Keratinocyte (primary cell): ENCODE measurements around the gene SLC44A1.

Experiments
- CTCF ChIP-seq, 3 experiments: IDR thresholded peaks in 1 of 3; conservative IDR thresholded peaks in 1 of 3; optimal IDR thresholded peaks in 1 of 3; 2 replicates in 2 of 3; 3 replicates in 1 of 3; pipeline versions ENCODE3 to v1.5.1; 2011; ENCODE audit warnings: low read length in 3 of 3, mild to moderate bottlenecking in 3 of 3, moderate library complexity in 2 of 3, control low read depth in 1 of 3, inconsistent platforms in 1 of 3; ENCODE audit not compliant: insufficient read depth in 2 of 3; ENCODE audit errors: extremely low read depth in 1 of 3
- EZH2 ChIP-seq: IDR thresholded peaks from one replicate; pipeline ENCODE4 v1.6.1; 2012; ENCODE audit warnings: inconsistent platforms, mild to moderate bottlenecking, low read length, moderate library complexity

GRCh38 chr9:105309531-105309931, 65.1 kb downstream of the SLC44A1 start:
- TF ChIP-seq CTCF (optimal IDR thresholded peaks at IDR 0.05 in 1 of 3, IDR thresholded peaks at IDR 0.05 in 1 of 3, conservative IDR thresholded peaks at IDR 0.05 in 1 of 3; ENCODE audit: extremely low read depth in 1 of 3, insufficient read depth in 2 of 3, low read length in 3 of 3) = no peak
- TF ChIP-seq EZH2 = no peak
